CD4-positive, alpha-beta T cell (primary cell): ENCODE results near the gene PDGFD. TPM values are rescaled to one million over a fixed set of nuclear protein-coding genes. Genes with fewer than 3 reads are reported as not detected.

ENCODE experiments used
- ATAC-seq: fragments of 200-7000 bp; cut with Tn5 transposase; one replicate; pipeline ENCODE4 v1.10.0; 2022; ENCODE audit warnings: mild to moderate bottlenecking; ENCODE audit not compliant: poor library complexity
- CTCF ChIA-PET: fragments of 350-600 bp; sonication (Branson Sonifier 250); formaldehyde crosslinking; loops from one replicate; lab custom pipeline; 2021; ENCODE audit warnings: antibody characterized with exemption, inconsistent platforms; lab: Charles Lee
- POLR2A ChIA-PET: fragments of 350-600 bp; sonication (Branson Sonifier 250); formaldehyde crosslinking; loops from one replicate; lab custom pipeline; 2021; ENCODE audit warnings: antibody characterized with exemption, inconsistent platforms; lab: Charles Lee
- DNase-seq, 14 experiments: peaks; one replicate each; pipeline ENCODE4 v3.0.0-alpha.2; 2013 to 2020; ENCODE audit warnings: mixed read lengths in 2 of 14
- H3K27ac ChIP-seq, 2 donors: one replicate each; pipeline versions ENCODE4 v1.5.1 to v1.7.0; 2013; ENCODE audit warnings: low read length in 2 of 2, low read depth in 1 of 2, mild to moderate bottlenecking in 1 of 2
- H3K27me3 ChIP-seq, 2 experiments: 1 replicate in 1 of 2; 2 replicates in 1 of 2; pipeline versions ENCODE4 v1.6.1 to v1.7.0; 2013; ENCODE audit warnings: low read length in 2 of 2, control low read depth in 1 of 2, mild to moderate bottlenecking in 1 of 2, moderate library complexity in 1 of 2; ENCODE audit not compliant: insufficient read depth in 2 of 2, control insufficient read depth in 1 of 2
- H3K36me3 ChIP-seq: one replicate; pipeline ENCODE4 v1.6.1; 2013; ENCODE audit warnings: low read length, control low read depth; ENCODE audit not compliant: insufficient read depth
- H3K4me1 ChIP-seq: one replicate; pipeline ENCODE4 v1.6.1; 2013; ENCODE audit warnings: low read length, control low read depth; ENCODE audit not compliant: insufficient read depth
- H3K4me3 ChIP-seq: one replicate; pipeline ENCODE4 v1.5.1; 2013; ENCODE audit warnings: mild to moderate bottlenecking, low read length, moderate library complexity
- H3K9me3 ChIP-seq, 2 experiments: 1 replicate in 1 of 2; 2 replicates in 1 of 2; pipeline versions ENCODE4 v1.6.1 to v1.7.0; 2013; ENCODE audit warnings: low read length in 2 of 2, mild to moderate bottlenecking in 2 of 2, control low read depth in 1 of 2, moderate library complexity in 1 of 2; ENCODE audit not compliant: control insufficient read depth in 1 of 2, insufficient read depth in 1 of 2
- H3K27ac Mint-ChIP-seq: one replicate; pipeline ENCODE4 v1.8.0; 2020; ENCODE audit warnings: mixed read lengths
- H3K27me3 Mint-ChIP-seq: one replicate; pipeline ENCODE4 v1.8.0; 2021; ENCODE audit warnings: mixed read lengths
- H3K36me3 Mint-ChIP-seq: one replicate; pipeline ENCODE4 v1.8.0; 2021; ENCODE audit warnings: low read depth, mixed read lengths
- H3K4me1 Mint-ChIP-seq: one replicate; pipeline ENCODE4 v1.8.0; 2021; ENCODE audit warnings: low read depth, mixed read lengths
- H3K4me3 Mint-ChIP-seq: one replicate; pipeline ENCODE4 v1.8.0; 2020; ENCODE audit warnings: mild to moderate bottlenecking, mixed read lengths
- H3K9me3 Mint-ChIP-seq: one replicate; pipeline ENCODE4 v1.8.0; 2020; ENCODE audit warnings: mixed read lengths
- intact Hi-C, 2 experiments: fragments of 100-400 bp; cut with DNase I in 1 of 2; cut with micrococcal nuclease in 1 of 2; formaldehyde crosslinking; loops; one replicate each; pipeline versions ENCODE4 v1.15.1 to v1.9.0; 2023 to 2025; cut with DNase I, micrococcal nuclease
- total RNA-seq, 174 experiments: library from RNA in 2 of 174; stranded (reverse) in 2 of 174; gene quantifications; one replicate each; pipeline ENCODE4 v1.2.3 and lab custom pipeline; 2021 to 2026
- TF ChIP-seq, protein P1 (sequence below): fragments of 200-600 bp; IDR thresholded peaks from one replicate; pipeline ENCODE4 v1.8.0; 2022; ENCODE audit warnings: antibody characterized with exemption, mild to moderate bottlenecking

Gene PDGFD
- total RNA-seq, 2 experiments from 2014 or later, result not detected

GRCh38 chr11:104078995-104079394, 85.0 kb downstream of the PDGFD start:
- ChIA-PET POLR2A (no interaction called here), CTCF (no interaction called here)
- no peak for DNase-seq
- no peak for ATAC-seq
- no peaks in the 10 kb centered on the region for H3K36me3 ChIP-seq
- no peaks in the 10 kb centered on the region for H3K9me3 ChIP-seq
- no peak overlapping the region for H3K4me3 Mint-ChIP-seq
- H3K27ac ChIP-seq, result no peak overlapping the region
- no peak overlapping the region for H3K27ac Mint-ChIP-seq
- no peaks in the 10 kb centered on the region for H3K27me3 ChIP-seq
- intact Hi-C loops, result no loop called here
- H3K4me1 Mint-ChIP-seq, result no peaks in the 10 kb centered on the region
- H3K36me3 Mint-ChIP-seq, result no peaks in the 10 kb centered on the region
- TF ChIP-seq, protein P1, sequence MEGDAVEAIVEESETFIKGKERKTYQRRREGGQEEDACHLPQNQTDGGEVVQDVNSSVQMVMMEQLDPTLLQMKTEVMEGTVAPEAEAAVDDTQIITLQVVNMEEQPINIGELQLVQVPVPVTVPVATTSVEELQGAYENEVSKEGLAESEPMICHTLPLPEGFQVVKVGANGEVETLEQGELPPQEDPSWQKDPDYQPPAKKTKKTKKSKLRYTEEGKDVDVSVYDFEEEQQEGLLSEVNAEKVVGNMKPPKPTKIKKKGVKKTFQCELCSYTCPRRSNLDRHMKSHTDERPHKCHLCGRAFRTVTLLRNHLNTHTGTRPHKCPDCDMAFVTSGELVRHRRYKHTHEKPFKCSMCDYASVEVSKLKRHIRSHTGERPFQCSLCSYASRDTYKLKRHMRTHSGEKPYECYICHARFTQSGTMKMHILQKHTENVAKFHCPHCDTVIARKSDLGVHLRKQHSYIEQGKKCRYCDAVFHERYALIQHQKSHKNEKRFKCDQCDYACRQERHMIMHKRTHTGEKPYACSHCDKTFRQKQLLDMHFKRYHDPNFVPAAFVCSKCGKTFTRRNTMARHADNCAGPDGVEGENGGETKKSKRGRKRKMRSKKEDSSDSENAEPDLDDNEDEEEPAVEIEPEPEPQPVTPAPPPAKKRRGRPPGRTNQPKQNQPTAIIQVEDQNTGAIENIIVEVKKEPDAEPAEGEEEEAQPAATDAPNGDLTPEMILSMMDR, result no peak
- no peak overlapping the region for H3K4me3 ChIP-seq
- no peaks in the 10 kb centered on the region for H3K9me3 Mint-ChIP-seq
- H3K4me1 ChIP-seq, result no peaks in the 10 kb centered on the region
- no peaks in the 10 kb centered on the region for H3K27me3 Mint-ChIP-seq

DNA sequence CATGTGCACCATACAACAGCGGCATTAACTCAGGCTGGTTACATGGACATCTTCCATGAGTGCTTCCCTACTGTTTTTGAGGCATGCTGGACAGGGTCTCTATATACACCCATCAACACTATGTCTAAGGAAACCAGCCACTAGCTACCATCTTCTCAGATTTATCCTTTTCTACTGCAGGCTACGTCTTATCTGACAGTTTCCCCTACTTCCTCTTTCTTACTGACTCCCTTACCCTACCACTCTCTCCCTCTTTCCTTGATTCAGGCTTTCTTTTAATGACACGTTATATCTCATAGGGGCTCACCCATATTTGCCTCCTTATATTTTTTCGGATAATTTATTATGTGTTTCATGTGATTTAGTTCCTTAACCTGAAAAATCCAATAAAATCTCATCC, 85.7 kb downstream of the PDGFD start:
- ChIA-PET POLR2A (no interaction called here), CTCF (no interaction called here)
- H3K4me1 Mint-ChIP-seq, result no peaks in the 10 kb centered on the region
- DNase-seq (no peak), ATAC-seq (no peak)
- Histone ChIP-seq H3K4me3 (no peak overlapping the region), H3K4me1 (no peaks in the 10 kb centered on the region), H3K9me3 (no peaks in the 10 kb centered on the region), H3K36me3 (no peaks in the 10 kb centered on the region), H3K27me3 (no peaks in the 10 kb centered on the region), H3K27ac (no peak overlapping the region)
- intact Hi-C loops, result no loop called here
- no peak overlapping the region for H3K27ac Mint-ChIP-seq
- H3K27me3 Mint-ChIP-seq, result no peaks in the 10 kb centered on the region
- TF ChIP-seq, protein P1, result no peak
- no peaks in the 10 kb centered on the region for H3K9me3 Mint-ChIP-seq
- no peak overlapping the region for H3K4me3 Mint-ChIP-seq
- no peaks in the 10 kb centered on the region for H3K36me3 Mint-ChIP-seq

DNA sequence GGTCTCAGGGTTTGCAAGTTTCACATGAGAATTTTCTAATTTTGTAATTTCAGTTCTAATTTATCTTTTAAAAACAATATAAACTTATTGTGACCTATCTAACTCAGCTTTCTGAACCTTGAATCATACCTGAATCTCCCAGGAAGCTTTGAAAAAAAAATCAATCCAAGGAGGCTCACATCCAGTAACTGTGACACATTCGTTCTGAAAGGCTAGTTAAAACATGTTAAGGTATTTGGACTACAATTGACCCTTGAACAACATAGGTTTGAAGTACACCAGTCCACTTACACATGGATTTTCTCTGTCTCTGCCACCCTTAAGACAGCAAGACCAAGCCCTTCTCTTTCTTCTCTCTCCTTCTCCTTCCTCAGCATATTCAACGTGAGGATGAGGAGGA, 87.5 kb downstream of the PDGFD start:
- ChIA-PET POLR2A (no interaction called here), CTCF (interaction anchor here (0.6 kb wide), 1 partner anchor 1841 kb away, joined by 3 read pairs; no protein-coding TSS in a partner anchor)

More for the DNA sequence above, 87.5 kb downstream of the PDGFD start:
- Mint-ChIP-seq H3K27ac (no peak overlapping the region), H3K4me1 (no peaks in the 10 kb centered on the region), H3K4me3 (no peak overlapping the region), H3K36me3 (no peaks in the 10 kb centered on the region), H3K9me3 (no peaks in the 10 kb centered on the region), H3K27me3 (no peaks in the 10 kb centered on the region)
- TF ChIP-seq, protein P1, result no peak
- no peaks in the 10 kb centered on the region for H3K36me3 ChIP-seq
- no peaks in the 10 kb centered on the region for H3K27me3 ChIP-seq
- DNase-seq (no peak), ATAC-seq (no peak)
- H3K9me3 ChIP-seq, result no peaks in the 10 kb centered on the region
- H3K4me1 ChIP-seq, result no peaks in the 10 kb centered on the region
- intact Hi-C loops, result no loop called here
- H3K4me3 ChIP-seq, result no peak overlapping the region
- no peak overlapping the region for H3K27ac ChIP-seq
